ENCODE results near the gene ZNF311. TPM values are rescaled to one million over a fixed set of nuclear protein-coding genes. Genes with fewer than 3 reads are reported as not detected.

Gene ZNF311
- under 1 TPM in 7 of 9 donors, not detected in 2; 0.07 to 0.84 (median 0.20) TPM for total RNA-seq
- polyA plus RNA-seq = under 1 TPM; 0.21 to 0.34 TPM
- long read RNA-seq, donor 1 = 0 reads
- long read RNA-seq, donor 2 = 0 reads
- long read RNA-seq, donor 3 = 0 reads

GRCh38 chr6:29005183-29005885, at the start of gene ZNF311:
Gene ZNF311, minus strand, starts transcription at chr6:29005315. Its CDS starts 1,361 bp downstream, at chr6:29003954.
- Histone ChIP-seq H3K4me1 (peaks cover 0 to 6% (median 0%) of the 10 kb centered on the region in 12 donors), H3K27me3 (peaks cover 0 to 20% (median 1%) of the 10 kb centered on the region in 9 donors), H3K27ac (peak within 1 kb of the TSS in 11 of 12 donors; percentile 1 to 73 (median 55)), H3K9me3 (no peaks in the 10 kb centered on the region), H3K36me3 (no peaks in the 10 kb centered on the region), H3K4me3 (peak within 1 kb of the TSS; percentile 28 to 68 (median 57))
- peak; percentile 82 to 96 (median 94) for ATAC-seq
- intact Hi-C loops (cut with DNase I) = loop anchor here in 2 of 10 donors (1.0 to 2.0 kb wide), 2 partner anchors 21 to 24 kb away; no protein-coding TSS in a partner anchor
- 9 to 12% (median 10%) methylated on average over 29 of the region's 29 CpGs for WGBS, 4 donors
- DNase-seq = peak in 4 of 5 donors; percentile 56 to 65 (median 59)
- TF ChIP-seq POLR2A (IDR thresholded peaks at IDR 0.05) = peak in 1 of 2 donors; percentile 21
- TF ChIP-seq CTCF (IDR thresholded peaks at IDR 0.05) = no peak

- intact Hi-C loops (cut with DNase I) = no loop called here
- ATAC-seq (no peak), DNase-seq (no peak)
- no peak overlapping the region for H3K27ac ChIP-seq
- no peaks in the 10 kb centered on the region for H3K4me1 ChIP-seq
- H3K27me3 ChIP-seq = peaks cover 0 to 11% (median 0%) of the 10 kb centered on the region in 9 donors
- TF ChIP-seq CTCF (IDR thresholded peaks at IDR 0.05) = no peak
- no peak for TF ChIP-seq POLR2A (IDR thresholded peaks at IDR 0.05)
- H3K4me3 ChIP-seq = no peak overlapping the region
- 76 to 84% (median 82%) methylated on average over 3 of the region's 3 CpGs for WGBS, 4 donors
- no peaks in the 10 kb centered on the region for H3K36me3 ChIP-seq
- peaks cover 0 to 18% (median 0%) of the 10 kb centered on the region in 12 donors for H3K9me3 ChIP-seq
Measured at GRCh38 chr6:29051680-29052079, 46.6 kb upstream of the ZNF311 start.

- Histone ChIP-seq H3K9me3 (no peaks in the 10 kb centered on the region), H3K36me3 (no peaks in the 10 kb centered on the region), H3K4me1 (no peaks in the 10 kb centered on the region), H3K4me3 (no peak within 1 kb of the TSS), H3K27me3 (peaks cover 0 to 41% (median 9%) of the 10 kb centered on the region in 9 donors), H3K27ac (no peak within 1 kb of the TSS)
- no peak for ATAC-seq
- intact Hi-C loops (cut with DNase I) = no loop called here
- 66 to 79% (median 71%) methylated on average over 1 of the region's 1 CpG for WGBS, 4 donors
- no peak for DNase-seq
- TF ChIP-seq CTCF (IDR thresholded peaks at IDR 0.05) = no peak
- no peak for TF ChIP-seq POLR2A (IDR thresholded peaks at IDR 0.05)
Measured at GRCh38 chr6:29045075-29045474, 40.0 kb upstream of the ZNF311 start, which contains the start of gene OR2W1. Gene OR2W1, minus strand, starts transcription at chr6:29045175. Its CDS starts 0 bp downstream, at chr6:29045175.

- Histone ChIP-seq H3K9me3 (no peaks in the 10 kb centered on the region), H3K4me1 (no peaks in the 10 kb centered on the region), H3K36me3 (no peaks in the 10 kb centered on the region), H3K27me3 (peaks cover 0 to 22% (median 0%) of the 10 kb centered on the region in 9 donors), H3K27ac (no peak overlapping the region), H3K4me3 (no peak overlapping the region)
- WGBS, 4 donors = 87 to 90% (median 89%) methylated on average over 24 of the region's 24 CpGs
- DNase-seq = no peak
- ATAC-seq = no peak
- no peak for TF ChIP-seq CTCF (IDR thresholded peaks at IDR 0.05)
- no peak for TF ChIP-seq POLR2A (IDR thresholded peaks at IDR 0.05)
- intact Hi-C loops (cut with DNase I) = no loop called here
Measured at GRCh38 chr6:29035951-29036350, 30.8 kb upstream of the ZNF311 start.
